Left lobe of liver (tissue), 2 donors: Measurements from ENCODE around the gene VAC14. TPM values are rescaled to one million over a fixed set of nuclear protein-coding genes. Genes with fewer than 3 reads are reported as not detected.
A peak's percentile ranks its signal among the peaks of the same experiment; 100 is the strongest.

ENCODE experiments used
- ATAC-seq: fragments of 200-7000 bp; cut with Tn5 transposase; one replicate; pipeline ENCODE4 v1.9.1; 2020; ENCODE audit warnings: mild to moderate bottlenecking, moderate library complexity
- DNase-seq: peaks from one replicate; pipeline ENCODE4 v3.0.0-alpha.2; 2020; ENCODE audit warnings: low spot score
- total RNA-seq: library from RNA; stranded (reverse); gene quantifications from one replicate; pipeline ENCODE4 v1.2.1, GENCODE V29; 2021
- donor health status: DM: no; HTN: no; CAD: no; lungs with moderate emphysema.
- donor health status: DM: no; HTN: yes; CAD: no.

Gene VAC14
- total RNA-seq, 1 donor from 2014 or later, result 17.3 TPM

DNA sequence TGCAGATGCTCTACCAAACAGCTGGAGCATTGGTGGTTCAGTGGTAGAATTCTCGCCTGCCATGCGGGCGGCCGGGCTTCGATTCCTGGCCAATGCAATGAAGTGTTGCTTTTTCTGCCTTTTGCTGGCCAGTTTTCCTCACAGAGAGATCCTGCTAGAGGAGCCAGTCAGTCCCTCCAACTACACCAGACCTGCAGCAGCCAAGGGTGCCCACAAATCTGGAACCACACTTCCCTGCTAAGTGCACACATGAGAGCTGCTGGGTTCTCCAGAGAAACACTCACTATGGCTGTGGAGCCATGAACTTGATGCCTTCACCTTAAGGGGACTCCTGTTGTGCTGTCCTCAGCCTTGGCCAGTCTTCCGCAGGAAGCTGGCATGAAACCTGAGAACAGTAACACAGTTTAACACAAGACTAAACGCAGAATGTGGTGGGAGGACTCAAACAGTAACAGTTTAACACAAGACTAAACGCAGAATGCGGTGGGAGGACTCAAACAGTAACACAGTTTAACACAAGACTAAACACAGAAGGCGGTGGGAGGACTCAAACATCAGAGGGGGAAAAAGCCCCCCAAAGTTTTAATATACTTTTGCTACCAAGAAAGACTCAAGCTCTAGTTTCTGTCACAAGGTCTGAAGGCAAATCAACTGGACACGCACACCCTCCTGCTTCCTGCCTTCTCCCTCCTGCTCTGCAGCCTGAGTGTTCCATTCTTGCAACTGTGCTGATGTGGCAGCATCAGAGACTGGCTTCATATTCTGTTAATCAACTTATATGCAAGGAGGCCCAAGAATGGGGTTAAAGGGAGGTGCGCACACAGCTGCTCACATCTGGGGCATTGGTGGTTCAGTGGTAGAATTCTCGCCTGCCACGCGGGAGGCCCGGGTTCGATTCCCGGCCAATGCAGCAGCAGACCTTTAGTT lies 12.0 kb downstream of the VAC14 start:
- no peak for ATAC-seq
- DNase-seq, result no peak

DNA sequence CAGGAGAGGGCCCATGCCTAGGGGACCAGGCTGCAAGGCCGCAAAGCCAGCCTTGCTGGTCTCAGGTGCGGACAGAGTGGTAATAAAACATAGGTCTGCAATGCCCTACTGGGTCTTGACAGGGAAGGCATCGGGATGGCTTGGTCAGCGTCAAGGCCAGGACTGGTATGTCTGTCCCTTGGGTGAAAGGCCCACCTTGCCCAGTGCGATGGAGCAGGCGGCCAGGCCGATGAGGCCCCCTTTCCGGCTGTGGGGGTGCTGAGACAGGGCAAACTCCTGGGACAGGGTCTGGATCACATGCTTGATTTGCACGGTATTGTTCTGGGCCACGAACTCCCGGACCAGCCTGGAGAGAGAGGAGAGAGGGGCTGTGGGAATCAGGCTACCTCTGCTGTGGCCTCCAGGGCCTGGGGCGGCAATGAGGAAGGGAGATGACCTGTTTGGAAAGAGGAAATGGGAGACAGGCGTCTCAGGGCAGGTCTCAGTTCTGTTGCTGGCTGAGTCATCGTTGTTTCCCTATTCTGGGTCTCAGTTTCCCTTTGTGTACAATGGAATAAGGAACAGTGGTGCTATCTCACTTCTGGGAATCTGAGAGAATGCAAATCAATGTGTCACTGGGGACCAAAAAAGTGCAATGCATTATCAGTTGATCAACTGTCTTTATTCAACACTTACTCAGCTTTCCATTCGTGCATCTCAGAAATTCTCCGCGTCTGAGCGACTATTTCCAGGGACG lies 14.8 kb downstream of the VAC14 start:
- no peak for DNase-seq
- ATAC-seq, result no peak

DNA sequence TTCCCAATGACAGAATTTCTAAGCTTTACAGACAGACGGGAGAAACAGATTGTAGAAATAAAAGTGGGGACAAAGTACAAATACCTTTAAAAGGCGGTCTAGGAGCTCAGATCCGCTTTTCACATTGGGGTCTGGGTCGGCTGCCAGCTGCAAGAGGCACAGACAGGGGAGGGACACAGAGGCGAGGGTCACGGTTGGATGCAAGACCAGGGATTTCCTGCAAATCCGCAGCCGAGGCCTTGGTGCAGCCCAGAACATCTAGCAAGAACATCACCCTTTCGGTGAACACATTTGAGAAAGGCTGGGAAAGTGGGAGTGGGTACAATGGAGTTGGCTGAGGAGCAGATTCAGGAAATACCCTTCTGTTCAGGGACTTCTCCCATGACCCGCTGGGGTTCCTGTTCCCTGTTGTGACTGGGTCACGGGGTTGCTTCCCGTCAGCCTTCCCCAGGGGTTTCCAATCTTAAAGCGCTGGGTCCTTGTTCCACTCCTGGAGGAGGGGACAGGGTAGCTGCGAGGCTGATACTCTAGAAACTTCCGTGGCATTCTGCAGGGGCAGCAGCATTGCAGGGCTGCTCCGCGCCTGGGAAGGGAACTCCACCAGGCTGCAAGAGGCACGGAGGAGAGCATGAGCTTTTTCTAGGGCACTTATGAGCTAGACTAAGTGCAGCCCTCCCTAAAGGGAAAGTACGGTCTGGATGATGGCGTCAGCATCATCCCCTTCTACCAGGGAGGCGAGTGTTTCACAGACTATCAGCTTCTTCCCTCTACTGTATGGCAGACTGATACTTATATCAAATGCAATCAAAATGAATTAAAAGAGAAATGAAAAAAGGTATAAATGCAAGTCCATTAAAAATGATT lies 16.0 kb downstream of the VAC14 start:
- ATAC-seq, result peak; percentile 54
- no peak for DNase-seq

DNA sequence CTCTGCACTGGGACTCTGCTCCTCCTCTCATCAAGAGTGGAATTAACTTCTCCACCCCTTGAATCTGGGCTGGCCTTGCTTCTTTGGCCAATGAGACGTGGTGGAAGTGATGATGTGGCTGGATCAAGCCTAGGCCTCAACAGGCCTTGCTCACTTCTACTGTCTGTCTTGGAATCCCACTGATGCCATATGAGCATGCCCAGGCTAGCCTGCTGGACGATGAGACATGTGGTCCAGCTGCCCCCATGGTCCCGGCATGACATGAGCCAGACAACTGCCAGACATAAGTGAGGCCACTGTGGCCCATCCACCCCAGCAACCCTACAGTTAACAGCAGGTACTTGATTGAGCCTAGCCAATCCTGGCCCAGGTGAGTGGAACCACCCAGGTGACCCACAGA lies 18.7 kb downstream of the VAC14 start:
- DNase-seq (no peak), ATAC-seq (no peak)

DNA sequence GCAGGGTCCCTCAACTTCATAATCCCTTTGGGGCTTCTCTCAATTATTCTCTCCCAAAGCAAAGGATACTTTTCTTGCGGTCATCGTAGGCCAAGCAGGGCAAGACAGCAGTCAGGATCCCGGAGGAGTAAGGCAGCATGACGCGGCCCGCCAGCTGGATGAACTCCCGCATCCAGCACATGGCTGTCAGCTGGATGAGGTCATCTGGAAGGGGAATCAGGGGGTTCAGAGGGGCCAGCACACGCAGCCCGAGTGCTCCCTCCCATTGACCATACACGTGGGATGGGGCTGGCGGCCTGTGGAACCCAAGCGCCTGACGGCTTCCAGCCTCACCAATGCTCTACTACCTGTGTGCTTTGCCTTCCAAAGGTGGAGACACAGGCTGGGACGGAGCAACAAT lies 19.2 kb downstream of the VAC14 start:
- ATAC-seq (no peak), DNase-seq (no peak)

DNA sequence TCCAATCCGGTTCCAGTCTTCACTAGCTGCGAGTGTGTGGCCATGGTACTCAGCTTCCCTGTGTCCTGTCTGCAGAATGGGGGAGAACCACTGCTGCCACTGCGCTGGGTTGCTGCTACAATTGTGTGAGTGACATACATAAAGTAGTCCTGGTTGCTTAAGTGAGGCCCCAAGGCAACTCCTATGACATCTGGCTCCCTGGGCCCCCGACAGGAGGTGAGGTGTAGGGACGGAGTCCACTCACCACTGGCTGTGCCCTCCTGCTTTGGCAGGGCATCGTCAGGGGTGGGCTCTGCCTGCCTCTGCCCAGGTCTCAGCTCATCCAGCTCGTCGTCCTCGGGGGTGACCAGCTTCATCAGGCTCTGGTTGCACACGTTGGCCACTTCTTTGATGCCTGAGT lies 20.4 kb downstream of the VAC14 start:
- ATAC-seq (no peak), DNase-seq (no peak)

DNA sequence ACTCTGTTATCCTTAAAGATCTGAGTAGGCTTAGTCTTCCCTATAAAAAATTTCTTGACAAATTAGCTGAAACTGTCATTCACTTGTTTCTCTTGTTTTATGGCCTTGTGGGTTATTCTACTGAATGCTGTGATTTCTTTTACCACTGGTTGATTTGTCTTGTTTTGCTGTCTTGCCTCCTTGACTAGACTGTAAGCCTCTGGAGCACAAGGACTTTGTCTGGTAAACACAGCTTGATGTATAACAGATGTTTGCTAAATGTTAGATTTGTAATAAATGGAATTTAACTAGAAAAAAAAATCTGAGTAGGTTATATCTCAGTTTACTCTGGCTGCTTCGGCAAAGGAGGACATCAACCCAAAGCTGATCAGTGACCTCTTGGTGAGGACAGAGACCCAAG lies 21.6 kb downstream of the VAC14 start:
- ATAC-seq (no peak), DNase-seq (no peak)

DNA sequence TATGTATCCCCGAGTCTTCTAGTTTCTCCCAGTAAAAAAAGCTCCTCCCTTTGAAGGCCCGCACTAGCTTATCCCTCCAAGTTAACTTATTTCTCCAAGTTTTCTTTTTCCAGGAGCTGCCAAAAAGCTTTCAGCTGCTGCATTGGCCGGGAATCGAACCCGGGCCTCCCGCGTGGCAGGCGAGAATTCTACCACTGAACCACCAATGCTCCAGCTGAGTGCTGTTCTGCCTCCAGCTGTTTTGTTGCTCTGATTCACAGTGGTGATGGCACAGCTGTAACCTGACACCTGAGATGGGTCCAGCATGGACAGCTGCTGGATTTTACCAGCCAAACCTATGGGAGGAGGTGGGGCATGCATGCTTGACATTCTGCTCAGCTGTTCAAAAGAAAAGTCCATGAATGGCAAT lies 22.1 kb downstream of the VAC14 start:
- DNase-seq (no peak), ATAC-seq (no peak)

DNA sequence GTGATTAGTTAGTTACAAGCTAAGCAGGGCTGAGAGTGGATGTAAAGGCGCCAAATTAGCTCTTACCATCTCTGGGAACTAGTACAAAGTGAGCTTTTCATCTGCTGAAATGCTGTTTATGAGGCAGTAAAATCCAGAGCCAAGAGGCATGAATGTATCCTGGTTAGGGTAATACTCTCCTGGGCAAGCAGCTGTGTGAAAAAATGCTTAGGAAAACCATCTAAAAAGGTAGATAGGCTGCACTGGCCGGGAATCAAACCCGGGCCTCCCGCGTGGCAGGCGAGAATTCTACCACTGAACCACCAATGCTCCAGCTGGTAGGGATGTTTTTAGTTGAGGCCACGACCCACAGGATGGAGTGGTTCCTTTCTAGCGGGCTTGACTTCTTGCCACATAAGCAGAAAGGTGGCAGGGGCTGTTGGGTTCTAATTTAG lies 23.0 kb downstream of the VAC14 start:
- DNase-seq, result no peak

DNA sequence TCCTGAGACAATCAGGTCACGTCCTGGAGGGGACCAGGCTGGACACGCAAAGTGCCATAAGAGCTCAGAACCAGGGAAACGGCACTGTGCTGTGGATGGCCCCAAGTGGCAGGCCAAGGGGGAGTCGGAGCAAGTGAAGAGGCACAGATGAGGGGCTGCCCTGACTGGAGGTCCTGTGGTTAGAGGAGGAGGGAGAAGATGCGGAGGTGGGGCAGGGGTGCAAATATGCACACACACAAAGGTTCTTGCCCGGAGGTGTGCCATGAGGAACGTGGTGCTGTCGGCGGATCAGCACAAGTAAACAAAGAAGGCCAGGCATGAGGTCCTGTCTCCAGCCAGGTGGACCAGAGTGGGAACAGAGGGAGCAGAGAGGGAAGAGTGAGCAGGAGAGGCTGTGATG lies 23.5 kb downstream of the VAC14 start:
- DNase-seq, result no peak
- no peak for ATAC-seq

More for the DNA sequence above, 23.0 kb downstream of the VAC14 start:
- no peak for ATAC-seq

DNA sequence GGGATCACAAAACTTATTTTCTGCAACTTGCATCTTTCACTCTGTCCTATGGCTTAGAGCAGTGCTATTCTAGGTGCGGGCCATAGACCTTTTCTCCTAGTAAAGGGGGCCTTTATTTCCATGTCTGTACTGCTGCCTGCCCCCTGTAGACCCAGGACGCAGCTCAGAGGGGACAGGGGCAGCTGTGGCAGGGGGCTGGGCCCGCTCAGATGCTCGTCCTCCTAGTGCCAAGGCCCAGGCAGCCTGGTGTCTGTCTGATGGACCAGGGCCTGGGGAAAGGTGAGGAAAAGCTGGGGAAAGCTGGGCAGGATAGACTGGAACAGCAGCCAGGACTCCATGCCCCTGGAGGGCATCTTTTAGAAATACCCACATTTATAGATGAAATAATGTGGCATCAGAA lies 25.6 kb downstream of the VAC14 start:
- DNase-seq (no peak), ATAC-seq (no peak)

DNA sequence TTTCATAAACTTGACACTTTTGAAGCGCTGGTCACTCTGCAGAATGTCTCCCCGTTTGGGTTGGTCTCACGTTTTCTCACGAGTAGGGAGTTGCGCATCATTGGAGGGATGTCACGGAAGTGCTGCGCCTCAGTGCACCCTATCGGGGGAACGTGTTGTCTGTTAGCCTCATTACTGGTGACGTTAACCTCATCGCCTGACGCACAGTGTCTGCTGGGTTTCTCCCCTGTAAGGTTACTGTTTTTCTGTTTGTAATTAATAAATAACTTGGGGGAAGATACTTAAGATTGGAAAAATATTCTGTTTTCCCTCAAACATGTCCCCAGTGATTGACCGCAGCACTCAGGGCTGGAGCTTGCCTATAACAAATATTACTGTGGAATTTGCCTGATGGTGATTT lies 26.7 kb downstream of the VAC14 start:
- no peak for DNase-seq
- ATAC-seq, result no peak

DNA sequence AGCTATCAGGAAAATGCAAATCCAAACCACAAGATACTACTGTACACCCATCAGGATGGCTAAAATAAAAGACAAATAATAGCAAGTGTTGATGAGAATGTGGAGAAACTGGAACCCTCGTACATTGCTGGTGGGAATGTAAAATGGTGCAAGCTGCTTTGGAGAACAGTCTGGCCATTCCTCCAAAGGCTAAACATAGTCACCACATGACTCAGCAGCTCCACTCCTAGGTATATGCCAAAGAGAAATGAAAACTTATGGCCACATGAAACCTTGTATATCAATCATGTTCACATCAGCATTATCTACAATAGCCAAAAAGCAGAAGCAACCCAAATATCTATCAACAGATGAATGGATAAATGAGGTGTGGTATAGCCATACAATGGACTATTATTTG lies 28.5 kb downstream of the VAC14 start:
- no peak for DNase-seq
- no peak for ATAC-seq

DNA sequence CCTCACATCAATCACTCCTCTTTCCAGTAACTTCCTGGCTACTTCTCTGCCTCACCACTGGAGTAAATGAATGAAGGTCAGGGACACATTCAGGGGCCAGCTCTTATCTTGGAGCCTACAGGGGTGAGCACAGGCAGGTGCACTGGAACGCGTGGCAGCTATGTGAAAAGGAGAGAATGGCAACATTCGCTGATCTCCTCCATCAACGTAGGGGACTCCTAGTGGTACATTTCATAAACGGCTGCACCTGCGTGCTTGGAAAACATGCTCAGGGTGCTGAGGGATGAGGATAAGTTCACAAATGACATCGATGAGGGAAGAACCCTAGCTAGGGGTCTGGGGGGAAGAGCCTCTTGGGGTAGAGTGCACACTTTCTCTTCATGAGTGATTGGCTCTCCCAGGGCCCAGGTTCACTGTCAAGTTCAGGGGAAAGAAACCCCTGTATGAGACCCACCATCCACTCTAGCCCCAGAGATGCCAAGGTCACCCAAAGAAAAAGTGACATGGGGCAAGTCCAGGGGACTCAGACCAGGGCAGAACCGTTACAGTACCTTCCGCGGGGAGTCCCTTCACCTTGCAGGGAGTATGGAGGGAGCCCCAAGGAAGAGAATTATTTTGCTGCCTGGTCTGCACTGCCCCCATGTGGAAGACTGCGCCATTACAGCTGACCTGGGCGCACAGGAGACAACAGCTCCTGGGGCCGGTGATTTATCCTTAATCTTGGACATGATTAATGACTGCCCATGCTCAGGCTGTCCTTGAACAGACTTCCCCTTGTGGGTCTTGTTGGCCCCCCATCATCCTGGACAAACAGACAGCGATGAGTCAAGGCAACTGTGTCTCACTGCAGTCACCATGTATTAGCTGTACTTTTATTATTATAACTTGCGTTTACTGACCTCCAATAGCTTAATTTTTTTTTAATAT lies 30.1 kb downstream of the VAC14 start:
- peak; percentile 94 for ATAC-seq
- DNase-seq, result peak; percentile 70

DNA sequence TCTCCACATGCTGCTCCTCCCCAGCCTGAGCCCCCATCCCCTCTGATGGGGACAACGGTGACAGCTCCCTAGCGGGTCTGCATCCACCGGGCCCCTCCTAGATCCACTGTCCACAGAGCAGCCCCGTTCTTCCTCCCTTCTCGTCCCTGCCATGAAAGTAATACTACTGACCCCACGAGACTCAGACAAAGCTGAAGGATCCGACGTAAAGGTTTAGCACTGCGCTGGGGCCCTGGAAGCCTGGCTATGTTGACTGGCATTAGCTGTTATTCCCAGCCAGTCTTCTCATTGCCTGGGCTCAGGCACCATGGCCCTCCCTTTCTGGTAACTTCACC lies 30.7 kb downstream of the VAC14 start:
- DNase-seq (no peak), ATAC-seq (no peak)

DNA sequence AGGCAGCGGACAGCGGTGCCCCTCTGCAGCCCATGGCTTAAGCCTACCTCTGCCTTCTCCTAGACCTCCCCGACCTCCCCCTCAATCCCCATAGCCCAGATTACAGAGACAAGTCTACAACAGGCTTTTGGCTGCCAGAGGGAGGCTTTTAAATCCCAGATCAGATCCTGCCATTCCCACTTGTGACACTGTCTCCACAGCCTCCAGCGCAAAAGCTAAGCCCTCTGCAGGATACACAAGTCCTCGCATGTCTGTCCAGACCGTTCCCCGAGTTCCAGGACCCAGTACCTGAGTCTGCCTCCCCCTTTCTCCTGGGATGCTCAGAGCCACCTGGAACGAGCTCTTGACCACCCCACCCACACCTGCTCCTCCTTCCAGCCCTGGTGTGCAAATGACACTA lies 31.2 kb downstream of the VAC14 start:
- ATAC-seq (no peak), DNase-seq (no peak)

DNA sequence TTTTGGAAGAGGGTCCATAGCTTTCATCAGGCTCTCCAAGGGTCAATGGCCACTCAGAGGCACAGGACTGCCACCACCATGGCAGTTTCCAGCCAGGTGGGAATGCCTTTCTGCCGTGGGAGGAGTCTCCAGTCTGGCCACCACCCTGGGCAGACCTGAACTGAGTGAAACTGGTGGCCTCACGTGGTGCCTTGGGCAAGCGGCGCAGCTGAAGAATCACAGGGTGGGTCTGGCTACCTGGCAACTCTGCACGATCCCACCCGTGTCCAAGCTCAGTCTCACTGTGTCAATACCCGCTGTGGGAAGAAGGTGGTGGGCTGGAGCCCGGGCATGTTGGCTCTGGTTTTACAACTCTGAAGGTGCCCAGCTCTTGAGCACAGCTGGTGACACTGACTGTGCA lies 31.8 kb downstream of the VAC14 start:
- DNase-seq (no peak), ATAC-seq (no peak)

DNA sequence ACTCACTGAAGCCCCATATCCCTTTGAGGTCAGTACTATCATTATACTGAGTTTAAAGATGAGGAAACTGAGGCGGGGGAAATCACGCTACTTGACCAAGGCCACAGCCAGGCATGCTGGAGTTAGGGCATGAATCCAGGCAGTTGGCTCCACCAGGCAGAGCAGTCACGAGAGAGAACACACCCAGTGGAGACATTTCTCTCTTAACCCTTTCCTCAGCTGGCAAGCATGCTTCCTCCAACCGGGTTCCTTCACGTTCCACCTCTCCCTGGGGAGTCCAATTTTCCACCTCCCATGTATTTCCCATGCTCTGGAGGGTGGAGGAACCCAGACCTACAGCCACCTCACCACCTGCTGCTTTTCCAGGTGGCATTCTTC lies 32.8 kb downstream of the VAC14 start:
- no peak for DNase-seq

DNA sequence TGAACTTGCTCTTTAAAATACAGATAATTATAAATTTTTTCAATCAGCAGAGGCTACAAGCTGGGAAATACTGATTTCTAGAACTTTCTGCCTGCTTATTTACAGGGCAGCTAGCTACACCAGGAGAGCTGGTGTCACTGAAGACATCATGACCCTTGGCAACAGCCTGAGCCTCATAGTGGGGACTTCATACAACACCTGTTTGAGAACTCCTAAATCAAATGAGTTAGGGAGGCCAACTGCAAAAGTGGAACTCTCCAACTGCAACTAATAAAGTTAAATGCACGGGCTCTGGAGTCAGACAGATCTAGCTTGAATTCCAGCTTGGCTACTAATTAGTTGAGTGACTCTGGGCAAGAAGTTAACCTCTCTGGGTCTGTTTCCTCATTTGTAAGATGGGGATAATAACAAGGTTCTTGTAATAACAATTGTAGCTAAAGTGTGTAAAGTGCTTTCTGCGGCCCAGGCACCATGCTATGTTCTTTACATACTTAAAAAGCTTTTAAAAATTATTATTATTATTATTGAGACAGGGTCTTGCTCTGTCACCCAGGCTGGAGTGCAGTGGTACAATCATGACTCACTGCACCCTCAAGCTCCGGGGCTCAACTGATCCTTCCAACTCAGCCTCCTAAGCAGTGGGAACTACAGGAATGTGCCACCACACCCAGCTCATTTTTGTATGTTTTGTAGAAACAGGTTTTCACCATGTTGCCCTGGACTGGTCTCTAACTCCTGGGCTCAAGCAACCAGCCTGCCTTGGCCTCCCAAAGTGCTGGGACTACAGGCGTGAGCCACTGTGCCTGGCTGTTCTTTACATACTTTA lies 33.4 kb downstream of the VAC14 start:
- DNase-seq (no peak), ATAC-seq (no peak)

More for the DNA sequence above, 32.8 kb downstream of the VAC14 start:
- no peak for ATAC-seq
